DND-41 (cell line): ENCODE results near the gene HDAC4.

Experiments used
- ATAC-seq: fragments of 200-7000 bp; cut with Tn5 transposase; 3 replicates; pipeline ENCODE4 v1.9.1; 2021; ENCODE audit warnings: low read depth; ENCODE audit not compliant: insufficient read depth
- DNase-seq: peaks from one replicate; pipeline ENCODE4 v3.0.0-alpha.2; 2020
- H2AFZ ChIP-seq: 2 replicates; pipeline ENCODE4 v1.6.0; 2012; ENCODE audit warnings: low read depth, low read length
- H3K27ac ChIP-seq: 2 replicates; pipeline ENCODE4 v1.5.1; 2012; ENCODE audit warnings: low read length, inconsistent platforms
- H3K27me3 ChIP-seq: fragments of 200-600 bp; sonication (generic); 2 replicates; pipeline ENCODE4 v1.6.0; 2012; ENCODE audit warnings: low read length, mild to moderate bottlenecking, inconsistent platforms; ENCODE audit not compliant: insufficient read depth, poor library complexity
- H3K36me3 ChIP-seq: 2 replicates; pipeline ENCODE4 v1.5.1; 2012; ENCODE audit warnings: low read length, inconsistent platforms; ENCODE audit not compliant: insufficient read depth
- H3K4me1 ChIP-seq: 2 replicates; pipeline ENCODE4 v1.5.1; 2012; ENCODE audit warnings: mild to moderate bottlenecking, low read length; ENCODE audit not compliant: insufficient read depth
- H3K4me2 ChIP-seq: 2 replicates; pipeline ENCODE4 v1.6.0; 2012; ENCODE audit warnings: mild to moderate bottlenecking, moderate library complexity, low read length, inconsistent platforms; ENCODE audit not compliant: insufficient read depth
- H3K4me3 ChIP-seq, 2 experiments: fragments of 200-600 bp in 1 of 2; shearing (Covaris generic) in 1 of 2; 2 replicates each; pipeline ENCODE4 v1.5.1; 2012 to 2016; ENCODE audit warnings: inconsistent platforms in 2 of 2, low read length in 2 of 2, mild to moderate bottlenecking in 2 of 2, low read depth in 1 of 2, moderate library complexity in 1 of 2
- H3K79me2 ChIP-seq: 2 replicates; pipeline ENCODE4 v1.6.0; 2012; ENCODE audit warnings: low read length, inconsistent platforms; ENCODE audit not compliant: insufficient read depth
- H3K9ac ChIP-seq: 2 replicates; pipeline ENCODE4 v1.6.0; 2012; ENCODE audit warnings: low read depth, mild to moderate bottlenecking, inconsistent platforms, low read length, moderate library complexity
- H3K9me3 ChIP-seq: 2 replicates; pipeline ENCODE4 v1.5.1; 2012; ENCODE audit warnings: low read length, moderate library complexity, mild to moderate bottlenecking, inconsistent platforms; ENCODE audit not compliant: insufficient read depth, severe bottlenecking
- H4K20me1 ChIP-seq: 2 replicates; pipeline ENCODE4 v1.6.0; 2012; ENCODE audit warnings: low read length; ENCODE audit not compliant: insufficient read depth
- CTCF ChIP-seq: IDR thresholded peaks from 2 replicates; pipeline ENCODE4 v1.5.1; 2012; ENCODE audit warnings: borderline replicate concordance, low read length, moderate library complexity, mild to moderate bottlenecking; ENCODE audit not compliant: poor library complexity, severe bottlenecking; ENCODE audit errors: extremely low read depth
- EZH2 ChIP-seq: IDR thresholded peaks from 3 replicates; pipeline ENCODE4 v1.6.1; 2012; ENCODE audit warnings: borderline replicate concordance, low read depth, mild to moderate bottlenecking, moderate library complexity, low read length, inconsistent platforms; ENCODE audit not compliant: severe bottlenecking

The HDAC4 gene

GRCh38 chr2:239274391-239275043, 126.3 kb downstream of the HDAC4 start:
- peak overlapping the region; percentile 47 for H3K4me2 ChIP-seq
- ATAC-seq (0 out of 3 replicates have a peak, but pooled peaks have one; percentile 3), DNase-seq (no peak)
- H3K36me3 ChIP-seq = peaks cover 88% of the 10 kb centered on the region
- TF ChIP-seq CTCF = no peak
- TF ChIP-seq EZH2 = no peak
- H3K9me3 ChIP-seq = no peaks in the 10 kb centered on the region
- H3K79me2 ChIP-seq = peaks cover 100% of the 10 kb centered on the region
- H3K4me3 ChIP-seq = no peak overlapping the region
- no peaks in the 10 kb centered on the region for H3K27me3 ChIP-seq
- peaks cover 99% of the 10 kb centered on the region for H3K4me1 ChIP-seq
- H3K9ac ChIP-seq = 0 out of 2 replicates have a peak overlapping the region, but pooled peaks have one; percentile 0
- peak overlapping the region; percentile 94 for H3K27ac ChIP-seq
- H2AFZ ChIP-seq = no peak overlapping the region
- peaks cover 100% of the 10 kb centered on the region for H4K20me1 ChIP-seq

- Histone ChIP-seq H4K20me1 (peaks cover 100% of the 10 kb centered on the region), H3K9me3 (no peaks in the 10 kb centered on the region), H2AFZ (no peak overlapping the region), H3K27ac (peak overlapping the region; percentile 94), H3K9ac (peak overlapping the region; percentile 26; the same call in 1 of the 2 replicates), H3K4me3 (peak overlapping the region in 1 of 2 experiments; percentile 1; a peak in 1 of 4 replicates), H3K36me3 (peaks cover 84% of the 10 kb centered on the region), H3K4me1 (peaks cover 99% of the 10 kb centered on the region), H3K79me2 (peaks cover 100% of the 10 kb centered on the region), H3K27me3 (no peaks in the 10 kb centered on the region), H3K4me2 (peak overlapping the region; percentile 47)
- TF ChIP-seq CTCF = no peak
- TF ChIP-seq EZH2 = no peak
- ATAC-seq (no peak), DNase-seq (no peak)
These were observed 127.3 kb downstream of the HDAC4 start for GRCh38 chr2:239273280-239274234.

GRCh38 chr2:239272626-239273025, 128.2 kb downstream of the HDAC4 start:
- H4K20me1 ChIP-seq = peaks cover 98% of the 10 kb centered on the region
- TF ChIP-seq EZH2 = no peak
- peak overlapping the region; percentile 47 for H3K4me2 ChIP-seq
- H3K9ac ChIP-seq = peak overlapping the region; percentile 26; the same call in 1 of the 2 replicates
- DNase-seq (no peak), ATAC-seq (no peak)
- no peaks in the 10 kb centered on the region for H3K27me3 ChIP-seq
- H3K79me2 ChIP-seq = peaks cover 100% of the 10 kb centered on the region
- H3K4me1 ChIP-seq = peaks cover 100% of the 10 kb centered on the region
- H3K27ac ChIP-seq = peak overlapping the region; percentile 94
- H3K9me3 ChIP-seq = no peaks in the 10 kb centered on the region
- H3K4me3 ChIP-seq = peak overlapping the region in 1 of 2 experiments; percentile 1; a peak in 1 of 4 replicates
- peaks cover 76% of the 10 kb centered on the region for H3K36me3 ChIP-seq
- no peak overlapping the region for H2AFZ ChIP-seq

GRCh38 chr2:239271882-239272281, 128.9 kb downstream of the HDAC4 start:
- peak overlapping the region; percentile 73 for H3K4me2 ChIP-seq
- peaks cover 94% of the 10 kb centered on the region for H4K20me1 ChIP-seq
- no peaks in the 10 kb centered on the region for H3K9me3 ChIP-seq
- TF ChIP-seq EZH2 = no peak
- TF ChIP-seq CTCF = no peak
- peaks cover 72% of the 10 kb centered on the region for H3K36me3 ChIP-seq
- ATAC-seq (no peak), DNase-seq (no peak)
- H3K9ac ChIP-seq = peak overlapping the region; percentile 26; the same call in 1 of the 2 replicates
- peaks cover 99% of the 10 kb centered on the region for H3K79me2 ChIP-seq
- no peaks in the 10 kb centered on the region for H3K27me3 ChIP-seq
- peaks cover 100% of the 10 kb centered on the region for H3K4me1 ChIP-seq
- H2AFZ ChIP-seq = no peak overlapping the region
- H3K27ac ChIP-seq = peak overlapping the region; percentile 94
- no peak overlapping the region for H3K4me3 ChIP-seq
